ENCODE results near the gene SLC22A23.

DNA sequence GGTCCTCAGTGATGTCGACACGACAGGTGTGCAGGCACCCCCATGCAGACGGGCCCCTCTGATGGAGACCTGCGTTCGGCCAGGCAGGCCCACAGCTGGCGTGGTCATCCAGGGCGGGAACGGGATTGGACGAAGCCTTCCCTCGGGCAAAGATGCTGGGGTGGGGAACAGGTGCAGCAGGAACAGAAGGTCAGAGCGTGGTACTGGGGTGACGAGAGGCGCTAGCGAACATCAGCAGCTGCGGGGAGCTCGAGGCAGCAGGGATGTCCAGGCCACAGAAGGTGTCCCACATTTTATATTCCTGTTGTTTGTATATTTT is 96.2 kb downstream of the SLC22A23 start:
- TF ChIP-seq, protein P1, sequence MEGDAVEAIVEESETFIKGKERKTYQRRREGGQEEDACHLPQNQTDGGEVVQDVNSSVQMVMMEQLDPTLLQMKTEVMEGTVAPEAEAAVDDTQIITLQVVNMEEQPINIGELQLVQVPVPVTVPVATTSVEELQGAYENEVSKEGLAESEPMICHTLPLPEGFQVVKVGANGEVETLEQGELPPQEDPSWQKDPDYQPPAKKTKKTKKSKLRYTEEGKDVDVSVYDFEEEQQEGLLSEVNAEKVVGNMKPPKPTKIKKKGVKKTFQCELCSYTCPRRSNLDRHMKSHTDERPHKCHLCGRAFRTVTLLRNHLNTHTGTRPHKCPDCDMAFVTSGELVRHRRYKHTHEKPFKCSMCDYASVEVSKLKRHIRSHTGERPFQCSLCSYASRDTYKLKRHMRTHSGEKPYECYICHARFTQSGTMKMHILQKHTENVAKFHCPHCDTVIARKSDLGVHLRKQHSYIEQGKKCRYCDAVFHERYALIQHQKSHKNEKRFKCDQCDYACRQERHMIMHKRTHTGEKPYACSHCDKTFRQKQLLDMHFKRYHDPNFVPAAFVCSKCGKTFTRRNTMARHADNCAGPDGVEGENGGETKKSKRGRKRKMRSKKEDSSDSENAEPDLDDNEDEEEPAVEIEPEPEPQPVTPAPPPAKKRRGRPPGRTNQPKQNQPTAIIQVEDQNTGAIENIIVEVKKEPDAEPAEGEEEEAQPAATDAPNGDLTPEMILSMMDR (IDR thresholded peaks at IDR 0.05) = no peak
- TF ChIP-seq POLR2AphosphoS5 (IDR thresholded peaks at IDR 0.05) = no peak
- no peak for TF ChIP-seq POLR2A (IDR thresholded peaks at IDR 0.05)
